ENCODE data around the gene COA7. TPM values are rescaled to one million over a fixed set of nuclear protein-coding genes. Genes with fewer than 3 reads are reported as not detected.

Gene COA7
- total and polyA plus RNA-seq, 8 donors: 5.4 to 12.2 (median 7.3) TPM; not detected in 1

GRCh38 chr1:52676249-52676903, 21.8 kb downstream of the COA7 start:
- H3K36me3 ChIP-seq: no peaks in the 10 kb centered on the region
- TF ChIP-seq EP300 (IDR thresholded peaks at IDR 0.05): no peak
- no peak for TF ChIP-seq POLR2AphosphoS5 (IDR thresholded peaks at IDR 0.05)
- no peak for TF ChIP-seq POLR2A (IDR thresholded peaks at IDR 0.05)
- TF ChIP-seq CTCF (IDR thresholded peaks at IDR 0.05): no peak
- H3K27me3 ChIP-seq: no peaks in the 10 kb centered on the region
- no peak overlapping the region for H3K4me3 ChIP-seq
- 80 to 88% (median 82%) methylated on average over 6 to 8 of the region's 8 CpGs for WGBS, 5 donors
- no peak overlapping the region for H3K27ac ChIP-seq
- H3K9me3 ChIP-seq: no peaks in the 10 kb centered on the region
- peak; percentile 29 to 35 for DNase-seq
- peaks cover 0 to 12% (median 10%) of the 10 kb centered on the region in 4 donors for H3K4me1 ChIP-seq
- intact Hi-C loops (cut with DNase I; ENCODE audit: low total_unique reads): no loop called here

GRCh38 chr1:52674497-52675384, 23.4 kb downstream of the COA7 start:
- Histone ChIP-seq H3K27ac (no peak overlapping the region), H3K4me3 (no peak overlapping the region), H3K36me3 (no peaks in the 10 kb centered on the region), H3K4me1 (peaks cover 0 to 12% (median 10%) of the 10 kb centered on the region in 4 donors), H3K9me3 (no peaks in the 10 kb centered on the region), H3K27me3 (no peaks in the 10 kb centered on the region)
- peak in 1 of 2 donors; percentile 68 for DNase-seq
- TF ChIP-seq EP300 (IDR thresholded peaks at IDR 0.05): no peak
- TF ChIP-seq CTCF (IDR thresholded peaks at IDR 0.05): no peak
- TF ChIP-seq POLR2A (IDR thresholded peaks at IDR 0.05): no peak
- no peak for TF ChIP-seq POLR2AphosphoS5 (IDR thresholded peaks at IDR 0.05)
- 64 to 75% (median 70%) methylated on average over 6 of the region's 6 CpGs for WGBS, 5 donors
- intact Hi-C loops (cut with DNase I; ENCODE audit: low total_unique reads): no loop called here

DNA sequence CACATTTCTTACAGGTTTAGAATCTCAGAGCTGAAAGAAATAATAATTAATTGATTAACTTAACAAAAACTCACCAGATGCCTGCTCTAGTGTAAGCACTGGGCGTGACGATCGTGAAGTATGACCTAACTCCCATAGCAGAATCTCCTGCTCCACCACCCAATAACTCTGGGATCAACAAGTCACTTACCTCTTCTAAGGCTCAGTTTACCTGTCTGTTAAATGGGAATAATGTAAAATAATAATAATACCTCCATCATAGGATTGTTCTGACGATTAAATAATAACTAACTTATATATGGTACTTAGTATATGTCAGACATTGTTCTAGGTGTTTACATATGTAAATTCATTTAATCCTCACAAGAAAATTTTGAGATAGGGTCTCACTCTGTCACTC, 24.6 kb downstream of the COA7 start:
- no peak for DNase-seq
- Histone ChIP-seq H3K27ac (no peak overlapping the region), H3K9me3 (no peaks in the 10 kb centered on the region), H3K27me3 (no peaks in the 10 kb centered on the region), H3K4me1 (peaks cover 0 to 12% (median 10%) of the 10 kb centered on the region in 4 donors), H3K36me3 (no peaks in the 10 kb centered on the region), H3K4me3 (no peak overlapping the region)
- TF ChIP-seq POLR2A (IDR thresholded peaks at IDR 0.05) (no peak), CTCF (IDR thresholded peaks at IDR 0.05) (no peak), EP300 (IDR thresholded peaks at IDR 0.05) (no peak), POLR2AphosphoS5 (IDR thresholded peaks at IDR 0.05) (no peak)
- WGBS, 5 donors: 87 to 97% (median 94%) methylated on average over 4 of the region's 4 CpGs
- intact Hi-C loops (cut with DNase I; ENCODE audit: low total_unique reads): no loop called here

DNA sequence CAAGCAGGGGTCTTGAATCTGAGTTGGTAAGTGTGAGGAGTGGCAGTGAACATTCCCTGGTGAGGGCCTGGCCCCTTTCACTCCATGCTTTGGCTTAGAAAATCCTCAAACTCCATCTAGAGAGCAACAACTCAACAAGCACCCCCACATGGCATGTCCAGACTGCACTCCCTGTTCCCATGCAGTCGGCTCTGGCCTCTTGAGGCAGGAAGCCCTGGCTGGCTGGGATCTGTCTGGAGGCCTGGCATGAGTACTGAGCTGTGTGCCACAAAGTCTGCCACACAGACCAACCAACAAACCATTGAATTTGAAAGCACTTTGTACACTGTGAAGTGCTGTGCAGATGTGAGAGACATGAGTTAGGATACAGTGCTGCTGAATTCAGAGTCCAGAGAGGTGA, 25.2 kb downstream of the COA7 start:
- Histone ChIP-seq H3K9me3 (no peaks in the 10 kb centered on the region), H3K4me3 (no peak overlapping the region), H3K27ac (no peak overlapping the region), H3K4me1 (peaks cover 0 to 10% (median 10%) of the 10 kb centered on the region in 4 donors), H3K36me3 (no peaks in the 10 kb centered on the region), H3K27me3 (no peaks in the 10 kb centered on the region)
- intact Hi-C loops (cut with DNase I; ENCODE audit: low total_unique reads): no loop called here
- 29 to 78% (median 39%) methylated on average over 1 of the region's 1 CpG; no CpG with 5 or more reads in 1 of the 5 donors for WGBS, 5 donors
- no peak for DNase-seq
- TF ChIP-seq POLR2AphosphoS5 (IDR thresholded peaks at IDR 0.05) (no peak), CTCF (IDR thresholded peaks at IDR 0.05) (no peak), EP300 (IDR thresholded peaks at IDR 0.05) (no peak), POLR2A (IDR thresholded peaks at IDR 0.05) (no peak)

All from stomach (tissue), 9 donors.